ENCODE results near the gene IYD.
A peak's percentile ranks its signal among the peaks of the same experiment; 100 is the strongest.

IYD gene

DNA sequence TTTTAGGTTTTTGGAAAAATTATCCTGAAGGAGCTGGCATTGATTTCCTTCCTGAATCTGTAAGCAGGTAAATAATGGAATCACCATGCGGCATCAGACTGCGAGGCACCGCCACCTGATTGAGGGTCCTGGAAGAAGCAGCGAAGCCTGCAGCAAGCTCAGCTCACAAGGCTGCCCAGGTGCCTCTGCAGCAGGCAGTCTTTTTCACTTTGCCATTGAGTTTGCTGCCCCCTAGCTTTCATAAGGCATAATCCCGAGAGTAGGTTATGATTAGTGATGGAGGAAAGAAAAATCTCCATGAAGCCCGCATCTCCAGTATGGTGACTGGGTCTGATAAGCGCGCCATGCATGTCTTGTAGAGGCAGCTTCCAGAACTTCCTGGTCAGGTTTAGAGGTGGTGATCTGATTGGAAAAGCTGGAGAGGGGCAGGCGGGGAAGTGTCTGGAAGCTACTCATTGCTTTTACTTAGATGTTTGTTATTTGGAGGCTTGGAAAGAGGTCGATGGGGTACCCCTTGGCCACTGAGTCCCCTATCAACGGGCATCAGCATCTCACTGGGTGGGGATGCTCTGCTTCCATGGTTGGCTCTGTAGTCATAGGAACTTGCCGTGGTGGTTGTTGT, 26.7 kb downstream of the IYD start:
- DNase-seq, result peak; percentile 72

DNA sequence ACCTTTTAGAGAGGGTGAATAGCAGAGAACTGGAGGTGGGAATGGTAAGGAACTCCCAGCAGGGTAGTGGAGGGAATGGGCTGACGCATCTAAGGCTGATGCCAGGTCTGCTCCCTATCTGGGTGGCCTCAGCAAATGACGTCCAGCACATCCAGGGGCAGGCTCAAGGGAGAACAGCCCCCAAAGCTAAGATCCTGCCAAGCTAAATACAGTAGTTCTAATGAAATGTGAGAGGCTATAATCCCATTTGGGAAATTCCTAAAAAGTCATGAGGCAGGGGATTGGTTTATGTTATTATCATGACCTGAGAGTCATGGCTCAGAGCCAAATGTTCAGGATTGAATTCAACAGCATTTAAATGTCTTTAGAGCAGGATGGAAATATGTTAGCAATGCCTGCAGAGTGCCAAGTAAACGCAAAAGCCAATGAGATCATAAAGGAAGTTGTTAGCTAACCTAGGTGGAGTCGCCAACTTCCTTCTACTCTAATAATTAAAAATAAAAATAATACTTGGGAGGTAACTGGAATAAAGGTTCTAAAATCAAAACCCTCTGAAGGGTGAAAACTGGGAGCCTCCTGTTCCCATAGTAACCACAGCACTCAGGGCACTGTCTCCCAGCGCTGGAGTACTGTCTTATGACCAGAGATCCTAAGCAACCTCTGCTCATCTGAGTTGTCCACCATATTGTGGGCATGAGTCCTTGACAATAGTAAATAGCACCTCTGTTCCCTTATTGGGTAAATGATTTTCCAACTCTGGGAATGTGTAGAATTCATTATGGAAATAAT, 34.8 kb downstream of the IYD start:
- peak; percentile 16 for DNase-seq

DNA sequence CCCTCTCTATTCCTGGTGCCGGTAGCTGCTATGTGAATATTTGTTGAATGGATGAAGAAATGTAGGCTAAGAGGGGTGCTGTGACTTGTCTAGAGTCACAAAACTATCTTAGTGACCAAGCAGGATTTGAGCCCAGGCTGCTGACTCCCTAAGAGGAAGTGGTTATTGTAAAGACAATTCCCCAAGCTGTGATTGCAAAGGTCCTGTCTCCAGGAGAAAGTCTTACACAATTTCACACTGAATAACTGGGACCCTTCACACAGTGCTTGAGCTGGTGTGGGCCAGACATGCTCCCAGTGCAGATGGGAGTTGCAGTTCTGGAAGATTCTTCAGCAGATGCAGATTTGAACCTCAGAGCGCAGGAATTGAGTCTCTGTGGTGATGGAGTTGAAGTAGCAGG, 38.1 kb downstream of the IYD start:
- DNase-seq, result no peak

DNA sequence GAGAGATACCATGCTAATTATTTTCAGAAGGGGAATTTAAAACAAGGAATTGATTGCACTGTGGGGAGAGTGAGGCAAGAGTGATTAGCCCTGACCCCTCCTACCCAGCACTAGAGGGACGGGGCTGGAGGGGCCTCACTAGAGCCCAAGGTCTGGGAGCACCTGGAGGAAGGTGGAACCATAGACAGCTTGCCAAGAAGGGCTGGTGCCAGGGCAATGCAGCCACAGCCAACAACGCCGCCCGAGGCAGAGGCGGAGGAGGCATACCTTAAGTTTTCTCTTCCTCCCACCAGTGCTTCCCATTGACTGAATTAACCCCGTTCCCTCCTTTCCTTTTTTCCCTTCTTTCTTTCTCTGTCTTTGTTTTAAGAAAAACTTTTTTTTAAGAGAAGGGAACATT, 40.0 kb downstream of the IYD start:
- no peak for DNase-seq

DNA sequence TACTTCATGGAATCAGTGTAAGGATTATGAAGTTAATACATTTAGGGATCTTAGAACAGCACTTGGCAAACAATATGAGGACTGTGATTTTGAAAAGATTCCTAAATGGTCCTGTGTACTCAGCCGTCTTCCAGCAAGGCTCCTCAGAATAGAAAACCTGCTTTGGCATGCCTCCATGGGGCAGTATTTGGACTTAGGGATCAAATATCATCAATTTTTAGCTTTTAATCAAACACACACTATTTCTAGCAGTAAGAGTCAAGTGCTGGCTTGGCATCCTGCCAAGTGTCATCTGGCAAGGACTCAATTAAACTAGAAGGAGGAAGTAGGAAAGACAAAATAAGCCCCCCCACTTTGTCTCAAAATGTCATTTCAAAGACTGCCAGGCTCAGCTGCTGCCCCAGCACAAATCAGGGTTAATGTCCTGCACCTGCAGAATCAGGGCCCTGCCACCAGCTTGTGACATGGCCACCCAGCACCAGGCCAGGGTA, 40.8 kb downstream of the IYD start:
- DNase-seq, result peak; percentile 63

DNA sequence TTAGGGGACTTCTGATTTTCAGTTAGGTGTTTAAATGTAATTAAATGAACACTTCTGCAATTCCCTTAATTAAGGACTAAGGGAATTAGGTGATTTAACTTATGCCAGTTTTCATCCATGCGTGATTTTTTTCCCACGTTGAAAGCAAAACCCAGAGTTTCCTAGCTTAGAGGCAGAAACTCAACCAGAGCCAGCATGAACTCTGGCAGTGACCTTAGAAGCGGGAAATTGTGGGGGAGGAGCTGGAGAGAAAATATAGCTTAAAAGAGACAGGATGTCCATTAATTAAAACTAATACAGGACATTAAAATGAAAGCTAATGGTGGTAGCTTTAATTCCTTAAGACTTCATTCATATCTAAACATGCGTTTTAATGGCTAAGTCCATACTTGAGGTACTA, 41.6 kb downstream of the IYD start:
- DNase-seq, result no peak

DNA sequence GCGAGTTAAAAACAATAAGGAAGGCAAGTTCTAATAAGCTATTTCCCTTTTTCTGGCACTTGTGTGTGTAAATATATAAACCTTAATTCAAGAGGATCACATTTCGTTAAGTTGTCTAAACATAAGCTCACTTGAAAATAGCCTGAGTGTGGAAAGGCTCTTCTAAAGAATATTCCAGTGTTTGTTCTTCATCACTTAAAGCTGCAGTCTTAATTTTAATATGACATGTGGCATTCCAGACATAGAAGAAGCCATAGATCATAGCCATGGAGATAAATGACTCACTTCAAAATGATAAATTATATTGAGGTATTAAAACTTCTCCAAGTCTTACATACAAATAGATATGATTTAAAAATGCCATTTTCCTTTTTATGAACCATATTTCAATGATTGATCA, 42.1 kb downstream of the IYD start:
- no peak for DNase-seq

DNA sequence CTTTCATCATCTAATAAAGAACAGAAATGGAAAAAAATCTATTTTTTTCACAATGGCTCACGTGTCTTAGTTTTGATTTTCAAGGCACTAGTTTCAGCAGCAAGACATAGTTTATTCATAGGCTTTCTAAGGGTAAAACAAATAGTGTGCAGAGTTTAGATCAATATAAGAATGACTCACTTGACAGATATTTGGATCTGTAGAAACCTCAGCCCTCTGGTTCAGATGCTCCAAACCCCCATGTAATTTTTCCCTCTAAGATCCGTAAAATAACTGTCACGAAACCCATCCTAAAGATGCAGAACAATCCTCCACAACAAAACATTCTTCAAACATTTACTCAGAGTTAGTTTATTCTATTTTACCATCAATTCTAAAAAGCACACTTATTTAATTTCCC, 43.4 kb downstream of the IYD start:
- no peak for DNase-seq

DNA sequence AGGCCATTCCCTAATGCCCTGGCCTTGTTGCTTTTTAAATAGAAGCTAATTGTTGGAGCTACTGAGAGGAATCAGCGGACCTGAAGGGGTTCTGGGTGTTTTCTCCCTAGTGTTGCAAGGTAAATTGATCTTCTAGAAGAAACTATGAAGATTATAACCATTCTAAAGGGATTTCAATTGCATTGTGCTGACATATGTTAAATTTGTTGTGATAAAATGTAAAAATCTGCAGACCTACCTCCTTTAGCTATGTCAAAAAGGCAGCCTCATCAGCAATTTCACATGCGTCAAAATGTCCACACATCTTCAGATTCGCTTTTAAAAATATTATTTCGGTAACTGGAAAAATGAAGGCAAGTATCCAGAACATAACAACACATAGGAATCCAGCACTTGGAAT, 44.4 kb downstream of the IYD start:
- no peak for DNase-seq

DNA sequence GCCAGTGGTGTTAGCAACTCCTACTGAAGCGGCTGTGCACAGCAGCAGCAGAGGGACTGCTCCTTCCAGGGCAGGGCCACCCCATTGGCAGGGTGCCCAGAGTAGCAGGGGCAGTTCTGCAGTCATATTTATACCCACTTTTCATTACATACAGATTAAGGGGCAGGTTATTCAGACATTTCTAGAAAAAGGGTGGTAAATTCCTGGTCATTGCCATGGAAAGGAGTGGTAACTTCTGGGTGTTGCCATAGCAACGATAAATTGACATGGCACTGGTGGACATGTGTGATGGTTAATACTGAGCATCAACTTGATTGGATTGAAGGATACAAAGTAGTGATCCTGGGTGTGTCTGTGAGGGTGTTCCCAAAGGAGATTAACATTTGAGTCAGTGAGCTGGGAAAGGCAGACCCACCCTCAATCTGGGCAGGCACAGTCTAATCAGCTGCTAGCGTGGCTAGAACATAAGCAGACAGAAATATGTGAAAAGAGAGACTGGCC, 45.0 kb downstream of the IYD start:
- no peak for DNase-seq

DNA sequence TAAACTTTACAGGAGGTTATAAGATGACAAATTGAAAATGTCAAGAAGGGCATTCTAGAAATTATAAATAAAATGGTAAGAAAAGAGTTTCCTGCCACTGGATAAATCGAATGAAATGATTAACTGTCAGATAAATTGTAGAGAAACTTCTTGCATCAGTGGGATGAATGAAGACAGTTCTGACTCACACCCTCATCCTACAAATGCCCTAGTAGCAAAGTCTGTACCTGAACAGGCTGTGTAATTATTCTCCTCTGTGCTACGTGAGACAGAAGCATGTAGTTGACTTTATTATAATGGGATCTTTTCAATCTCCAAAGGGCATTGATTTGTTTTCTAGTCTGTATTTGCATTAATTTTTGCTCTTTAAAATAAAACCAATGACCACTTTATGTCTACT, 47.3 kb downstream of the IYD start:
- no peak for DNase-seq

DNA sequence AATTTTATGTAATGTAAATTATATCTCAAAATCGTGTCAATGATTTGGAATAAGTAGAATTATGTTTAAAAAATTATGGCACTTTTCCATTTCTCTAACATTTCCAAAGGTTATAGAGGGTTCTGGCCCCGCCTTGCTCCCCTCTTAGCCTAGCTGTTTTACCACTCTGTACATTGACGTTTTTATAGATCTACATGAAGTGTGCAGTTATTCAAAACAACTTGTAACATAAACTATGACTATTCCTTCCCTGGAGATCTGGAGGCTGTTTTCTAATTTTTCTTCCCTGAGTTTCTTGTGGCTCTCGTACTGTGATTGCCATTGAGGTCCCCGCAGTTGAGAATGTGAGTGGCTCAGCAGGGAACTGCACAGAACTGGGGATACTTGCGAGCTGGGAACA, 48.4 kb downstream of the IYD start:
- DNase-seq, result no peak

DNA sequence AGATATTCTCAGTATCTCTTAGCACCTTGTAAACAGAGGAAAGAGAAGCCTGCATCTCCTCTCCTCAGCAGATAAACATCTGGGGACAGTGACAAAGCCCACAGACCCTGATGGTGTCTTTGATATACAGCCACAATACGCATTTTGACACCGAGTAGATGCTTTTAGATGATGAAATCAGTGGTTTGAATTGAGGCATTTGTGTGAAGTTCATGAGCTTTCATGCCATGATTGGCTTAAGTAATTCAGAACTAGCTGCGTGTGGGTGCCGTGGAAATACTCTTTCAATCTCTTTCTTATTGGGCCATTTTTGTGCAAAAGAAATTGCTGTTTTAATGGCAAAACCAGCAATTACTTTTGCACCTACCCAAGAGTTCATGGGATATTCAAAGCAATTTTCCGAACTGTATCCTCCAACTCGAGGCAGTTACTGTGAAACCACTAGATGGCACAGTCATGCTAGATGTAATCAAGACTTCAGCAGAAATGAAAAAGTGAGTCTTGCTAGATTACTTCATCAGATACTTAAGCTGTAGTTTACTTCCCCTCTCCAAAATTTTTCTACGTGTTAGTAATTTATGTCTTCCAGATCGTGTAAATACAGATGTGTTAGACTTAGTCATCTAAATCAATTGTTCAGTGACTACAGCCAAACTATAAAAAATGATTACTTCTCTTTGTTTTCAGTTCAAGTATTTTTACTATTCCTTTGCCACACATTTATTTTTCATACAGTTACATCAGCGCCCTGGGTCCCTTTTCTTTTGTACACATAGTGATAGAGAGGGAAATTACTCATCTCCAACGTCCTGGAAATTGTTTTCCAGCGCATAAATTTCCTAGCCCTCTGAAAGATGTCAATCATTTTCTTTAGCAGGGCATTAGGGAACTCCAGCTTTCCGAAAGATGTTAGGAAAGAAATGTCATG, 49.4 kb downstream of the IYD start:
- DNase-seq, result peak; percentile 78

DNA sequence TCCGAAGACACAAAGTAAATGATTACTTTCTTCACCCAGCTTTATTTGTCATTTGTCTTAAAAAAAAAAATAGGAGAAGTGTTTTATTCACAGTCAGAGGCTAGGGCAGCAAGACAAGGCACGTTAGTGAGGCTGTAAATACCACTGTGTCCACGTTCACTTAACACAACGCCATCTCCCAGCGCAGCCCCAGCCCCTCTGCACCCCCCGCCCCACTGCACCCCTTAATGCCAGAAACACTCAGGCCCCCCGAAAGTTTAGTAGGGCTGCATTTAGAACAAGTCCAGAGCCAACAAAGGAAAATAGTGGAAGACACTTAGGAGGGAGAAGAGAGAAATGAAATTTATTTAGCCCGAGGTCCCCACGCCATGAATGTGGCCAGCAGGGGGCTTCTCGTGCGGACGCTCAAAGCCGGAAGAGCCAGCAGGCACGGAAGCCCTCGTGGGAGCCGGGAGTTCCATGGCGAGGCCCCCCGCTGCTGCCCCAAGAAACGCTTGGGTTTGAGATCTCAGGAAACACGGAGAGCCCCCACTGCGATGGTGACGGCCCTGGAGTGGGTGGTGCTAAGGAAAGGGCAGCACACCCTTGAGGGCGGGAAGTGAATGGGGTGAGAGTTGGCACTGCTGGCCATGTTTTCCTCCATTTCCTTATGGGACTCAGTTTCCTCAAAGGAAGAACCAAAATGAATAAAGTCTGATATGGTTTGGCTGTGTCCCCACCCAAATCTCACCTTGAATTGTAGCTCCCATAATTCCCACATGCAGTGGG, 50.2 kb downstream of the IYD start:
- peak; percentile 65 for DNase-seq

DNA sequence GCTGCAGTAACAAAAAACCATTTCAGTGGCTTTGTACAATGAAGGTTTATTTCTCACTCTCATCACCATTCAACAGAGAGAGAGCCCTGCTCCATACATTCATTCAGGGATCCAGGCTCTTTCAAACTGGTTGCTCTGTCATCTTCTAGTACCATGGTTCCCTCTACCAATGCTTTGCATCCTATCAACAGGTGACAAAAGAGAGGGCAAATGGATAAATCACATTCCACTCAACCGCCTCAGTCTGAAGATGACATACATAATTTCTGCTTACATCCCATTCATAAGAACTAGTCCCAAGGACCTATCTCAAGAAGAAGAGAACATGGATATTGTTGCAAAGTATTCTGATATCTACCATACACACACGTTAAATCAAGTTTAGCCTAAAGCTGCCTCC, 51.6 kb downstream of the IYD start:
- no peak for DNase-seq

DNA sequence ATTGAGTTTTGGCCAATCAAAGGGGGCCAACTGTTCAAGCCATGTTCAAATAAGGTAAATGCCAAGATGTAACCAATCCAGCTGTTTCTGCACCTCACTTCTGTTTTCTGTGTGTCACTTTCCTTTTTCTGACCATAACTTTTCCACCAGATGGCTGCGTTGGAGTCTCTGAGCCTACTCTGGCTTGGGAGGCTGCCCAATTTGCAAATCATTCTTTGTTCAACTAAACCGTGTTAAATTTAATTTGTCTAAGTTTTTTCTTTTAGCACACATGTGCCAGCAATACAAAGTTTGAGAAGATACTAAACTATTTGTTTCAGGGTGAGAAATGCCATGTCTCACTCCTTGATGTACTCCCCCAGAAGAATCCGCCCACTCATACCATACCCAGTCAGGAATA, 52.1 kb downstream of the IYD start:
- DNase-seq, result no peak

DNA sequence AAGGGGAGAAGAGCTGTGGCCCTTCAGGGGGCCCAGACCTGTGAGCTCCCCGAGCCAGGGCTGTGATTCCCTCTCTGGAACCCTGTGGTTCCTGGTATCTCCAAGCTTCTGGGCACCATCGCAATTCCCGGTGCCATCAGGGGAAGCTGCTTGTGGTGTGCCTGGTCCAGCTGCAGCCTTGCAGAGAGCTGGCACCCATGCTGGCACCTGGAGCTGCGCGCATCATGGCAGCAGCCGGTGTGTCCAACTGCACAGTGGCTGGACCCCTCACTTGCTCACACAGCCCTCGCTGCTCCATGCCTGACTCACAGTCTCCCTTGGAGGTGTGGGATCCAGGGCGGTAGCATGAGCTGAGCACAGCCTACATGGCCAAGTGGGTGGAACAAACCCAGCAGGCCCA, 56.7 kb downstream of the IYD start:
- no peak for DNase-seq

DNA sequence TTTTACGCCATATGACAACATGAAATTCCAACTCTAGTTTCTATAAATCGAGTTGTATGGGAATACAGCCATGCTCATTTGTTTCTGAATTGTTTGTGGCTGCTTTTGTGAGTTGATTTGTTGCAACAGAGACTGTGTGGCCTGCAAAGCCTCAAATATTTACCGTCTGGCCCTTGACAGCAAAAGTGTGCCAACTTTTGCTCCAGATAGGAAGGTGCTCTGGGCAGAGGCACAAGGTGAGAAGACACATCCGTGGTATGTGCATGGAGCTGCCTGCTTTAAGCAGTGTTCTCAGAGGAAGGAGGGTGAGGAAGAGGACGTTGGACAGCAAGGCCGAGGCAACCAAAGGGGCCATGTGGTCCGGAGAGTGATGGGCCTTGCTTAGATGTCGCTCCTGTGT, 57.4 kb downstream of the IYD start:
- no peak for DNase-seq

DNA sequence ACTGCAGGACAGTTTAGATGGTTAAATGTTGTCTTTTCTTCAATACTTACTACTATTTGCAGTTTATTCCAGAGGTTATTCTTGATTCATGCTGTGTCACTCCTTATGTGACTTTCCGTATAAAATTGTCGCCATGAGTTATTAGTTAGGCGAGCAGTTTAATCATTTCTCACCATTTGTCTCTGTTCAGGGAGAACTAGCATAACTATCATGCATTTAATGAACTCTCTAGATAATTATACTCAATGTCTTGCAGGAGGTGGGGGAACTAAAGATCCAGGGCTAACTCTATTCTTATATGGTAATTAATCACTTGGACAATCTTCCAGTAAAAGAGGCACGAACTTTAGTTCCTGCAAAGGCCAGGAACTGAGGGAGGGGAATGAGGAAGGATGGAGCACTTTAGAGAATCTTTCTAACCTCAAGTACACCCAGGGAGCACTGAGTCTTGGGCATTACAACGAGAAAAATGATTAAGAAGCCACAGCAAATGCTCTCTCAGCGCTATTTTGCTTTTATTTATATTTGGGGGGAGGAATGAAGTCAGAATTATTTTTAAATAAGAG, 58.3 kb downstream of the IYD start:
- DNase-seq, result no peak

DNA sequence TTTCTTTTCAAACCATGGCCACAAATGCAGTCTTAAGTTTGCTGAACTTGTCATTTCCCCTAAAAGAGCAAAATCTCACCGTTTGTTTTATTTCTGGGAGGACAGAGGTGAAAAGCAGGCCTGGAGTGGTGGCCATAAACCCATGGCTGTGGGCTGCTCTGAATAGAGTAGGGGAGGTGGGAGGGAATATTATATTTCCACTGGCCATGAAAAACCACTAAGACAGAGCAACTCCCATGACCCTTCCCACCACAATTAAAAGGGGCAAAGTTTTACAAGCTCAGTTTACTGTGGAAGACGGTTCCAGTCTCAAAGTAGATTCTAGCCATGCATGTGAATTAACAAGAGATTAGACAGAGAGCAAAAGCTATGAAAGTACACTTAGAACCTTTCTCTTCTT, 59.0 kb downstream of the IYD start:
- no peak for DNase-seq

DNA sequence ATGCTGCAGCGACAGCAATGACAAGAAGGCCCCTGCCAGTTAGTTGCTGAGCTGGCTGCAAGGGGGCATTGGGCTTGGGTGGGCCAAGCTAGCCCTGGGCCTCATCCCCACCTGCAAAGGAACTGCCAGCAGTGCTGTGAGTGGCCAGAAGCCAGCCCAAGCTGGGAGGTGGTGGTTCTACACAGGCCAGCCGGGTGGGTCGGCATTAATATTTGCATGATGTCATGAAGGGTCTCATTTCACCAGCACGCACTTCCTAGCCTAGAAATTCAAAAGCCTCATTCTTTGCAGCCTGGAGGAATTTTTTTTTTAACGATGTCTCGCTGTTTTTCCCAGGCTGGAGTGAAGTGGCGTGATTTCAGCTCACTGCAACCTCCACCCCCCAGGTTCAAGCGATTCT, 62.0 kb downstream of the IYD start:
- DNase-seq, result no peak

DNA sequence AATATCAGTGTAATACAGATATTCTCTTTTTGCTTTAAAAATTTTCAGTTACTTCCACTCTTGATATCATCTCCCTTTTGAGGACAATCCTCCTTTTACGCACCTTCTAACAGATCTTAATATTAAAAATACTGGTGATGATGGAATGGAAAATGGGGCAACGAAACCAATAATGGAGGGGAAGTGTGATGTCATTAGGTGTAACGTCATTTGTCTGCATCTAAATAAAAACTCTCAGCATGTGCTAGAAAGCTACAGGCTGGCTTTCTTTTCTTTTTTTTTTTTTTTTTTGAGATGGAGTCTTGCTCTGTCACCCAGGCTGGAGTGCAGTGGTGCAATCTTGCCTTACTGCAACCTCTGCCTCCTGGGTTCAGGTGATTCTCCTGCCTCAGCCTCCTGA, 66.5 kb downstream of the IYD start:
- no peak for DNase-seq
